Hepatocyte (in vitro differentiated cells): Measurements from ENCODE around the gene SPOPL.

ENCODE experiments used
- CTCF ChIP-seq: fragments of 200-600 bp; sonication (generic); IDR thresholded peaks from 2 replicates; pipeline ENCODE4 v1.5.1; 2016; ENCODE audit warnings: antibody characterized with exemption, mild to moderate bottlenecking; ENCODE audit not compliant: poor library complexity
- EZH2 ChIP-seq: fragments of 200-600 bp; sonication (generic); IDR thresholded peaks from 2 replicates; pipeline ENCODE4 v1.6.1; 2016; ENCODE audit warnings: antibody characterized with exemption, mild to moderate bottlenecking, borderline replicate concordance

GRCh38 chr2:138559641-138560040, 58.1 kb downstream of the SPOPL start:
- TF ChIP-seq CTCF, result no peak
- TF ChIP-seq EZH2, result no peak
